GM12873 (cell line): ENCODE measurements around the gene SPACDR.

ENCODE experiments used
- TF ChIP-seq, protein P1 (sequence below): IDR thresholded peaks from 2 replicates; pipeline ENCODE4 v1.5.1; 2012; ENCODE audit warnings: low read depth, mild to moderate bottlenecking, moderate library complexity, low read length, control low read depth; ENCODE audit not compliant: insufficient read depth; ENCODE audit errors: missing control alignments

SPACDR gene

GRCh38 chr7:100452513-100452912, 11.5 kb downstream of the SPACDR start:
- TF ChIP-seq, protein P1, sequence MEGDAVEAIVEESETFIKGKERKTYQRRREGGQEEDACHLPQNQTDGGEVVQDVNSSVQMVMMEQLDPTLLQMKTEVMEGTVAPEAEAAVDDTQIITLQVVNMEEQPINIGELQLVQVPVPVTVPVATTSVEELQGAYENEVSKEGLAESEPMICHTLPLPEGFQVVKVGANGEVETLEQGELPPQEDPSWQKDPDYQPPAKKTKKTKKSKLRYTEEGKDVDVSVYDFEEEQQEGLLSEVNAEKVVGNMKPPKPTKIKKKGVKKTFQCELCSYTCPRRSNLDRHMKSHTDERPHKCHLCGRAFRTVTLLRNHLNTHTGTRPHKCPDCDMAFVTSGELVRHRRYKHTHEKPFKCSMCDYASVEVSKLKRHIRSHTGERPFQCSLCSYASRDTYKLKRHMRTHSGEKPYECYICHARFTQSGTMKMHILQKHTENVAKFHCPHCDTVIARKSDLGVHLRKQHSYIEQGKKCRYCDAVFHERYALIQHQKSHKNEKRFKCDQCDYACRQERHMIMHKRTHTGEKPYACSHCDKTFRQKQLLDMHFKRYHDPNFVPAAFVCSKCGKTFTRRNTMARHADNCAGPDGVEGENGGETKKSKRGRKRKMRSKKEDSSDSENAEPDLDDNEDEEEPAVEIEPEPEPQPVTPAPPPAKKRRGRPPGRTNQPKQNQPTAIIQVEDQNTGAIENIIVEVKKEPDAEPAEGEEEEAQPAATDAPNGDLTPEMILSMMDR, result no peak

DNA sequence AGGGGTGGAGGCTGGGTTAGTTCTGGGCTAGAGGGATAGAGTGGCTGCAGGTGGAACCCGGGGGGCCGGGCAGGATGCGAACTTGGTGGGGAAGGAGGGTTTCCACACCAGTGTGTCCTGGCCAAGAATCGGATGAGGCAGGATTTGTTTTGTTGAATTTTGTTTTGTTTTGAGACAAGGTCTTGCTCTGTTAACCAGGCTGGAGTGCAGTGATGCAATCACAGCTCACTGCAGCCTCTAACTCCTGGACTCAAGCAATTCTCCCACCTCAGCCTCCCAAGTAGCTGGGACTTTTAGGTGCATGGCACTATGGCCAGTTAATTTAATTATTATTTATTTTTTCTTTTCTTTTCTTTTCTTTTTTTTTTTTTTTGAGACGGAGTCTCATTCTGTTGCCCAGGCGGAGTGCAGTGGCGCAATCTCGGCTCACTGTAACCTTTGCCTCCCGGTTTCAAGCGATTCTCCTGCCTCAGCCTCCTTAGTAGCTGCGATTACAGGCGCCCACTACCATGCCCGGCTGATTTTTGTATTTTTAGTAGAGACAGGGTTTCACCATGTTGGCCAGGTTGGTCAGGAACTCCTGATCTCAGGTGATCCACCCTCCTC, 14.8 kb downstream of the SPACDR start:
- TF ChIP-seq, protein P1, result no peak

DNA sequence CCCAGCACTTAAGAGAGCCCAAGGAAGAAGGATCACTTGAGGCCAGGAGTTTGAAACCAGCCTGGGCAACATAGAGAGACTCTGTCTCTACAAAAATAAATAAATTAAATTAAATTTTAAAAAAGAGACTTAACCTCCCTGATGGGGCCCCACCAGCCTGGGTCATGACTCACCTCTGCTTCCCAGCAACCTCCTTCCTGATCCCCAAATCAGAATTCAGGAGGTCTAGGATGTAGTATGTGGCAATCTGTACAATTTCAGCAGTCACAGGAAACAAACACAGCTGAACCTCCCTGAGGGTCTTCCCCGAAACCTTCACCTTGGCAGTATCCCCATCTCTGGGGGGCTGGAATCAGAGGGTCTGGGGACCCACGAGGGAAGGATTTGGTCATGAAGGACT, 18.0 kb downstream of the SPACDR start:
- TF ChIP-seq, protein P1, result no peak

GRCh38 chr7:100444311-100445278, 19.5 kb downstream of the SPACDR start:
- TF ChIP-seq, protein P1, result no peak

DNA sequence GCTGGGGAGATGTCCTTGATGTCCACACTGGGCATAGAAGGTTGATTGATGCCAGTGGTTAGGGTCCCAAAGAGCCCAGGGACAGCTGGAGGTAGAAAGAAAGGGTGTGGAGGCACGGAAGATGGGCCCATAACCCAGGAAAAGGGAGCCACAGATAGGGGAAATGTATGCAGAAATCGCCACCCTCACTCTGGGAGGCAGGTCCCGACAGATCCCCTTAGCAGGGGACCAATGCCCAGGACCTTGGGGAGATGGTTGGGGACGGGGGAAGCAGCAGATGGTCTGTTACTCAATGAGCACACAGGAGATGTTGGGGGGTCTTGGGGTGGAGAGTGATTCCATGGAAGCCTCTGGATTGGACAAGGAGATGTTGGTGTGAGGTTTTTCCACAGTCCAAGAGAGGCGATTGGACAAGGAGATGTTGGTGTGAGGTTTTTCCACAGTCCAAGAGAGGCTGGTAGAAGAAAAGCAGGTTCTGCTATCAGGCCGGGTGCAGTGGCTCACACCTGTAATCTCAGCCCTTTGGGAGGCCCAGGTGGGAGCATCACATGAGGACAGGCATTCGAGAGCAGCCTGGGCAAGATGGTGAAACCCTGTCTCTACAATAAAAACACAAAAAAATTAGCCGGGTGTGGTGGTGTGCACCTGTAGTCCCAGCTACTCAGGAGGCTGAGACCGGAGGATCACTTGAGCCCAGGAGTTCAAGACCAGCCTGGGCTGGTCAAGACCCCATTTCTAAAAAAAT, 20.8 kb downstream of the SPACDR start:
- TF ChIP-seq, protein P1, result no peak

- TF ChIP-seq, protein P1, result no peak
Measured at GRCh38 chr7:100441641-100442535, 22.2 kb downstream of the SPACDR start.
